ENCODE results near the gene C2orf69. TPM values are rescaled to one million over a fixed set of nuclear protein-coding genes. Genes with fewer than 3 reads are reported as not detected.

The C2orf69 gene
- total and polyA plus RNA-seq, 8 donors = 3.5 to 8.3 (median 7.0) TPM

DNA sequence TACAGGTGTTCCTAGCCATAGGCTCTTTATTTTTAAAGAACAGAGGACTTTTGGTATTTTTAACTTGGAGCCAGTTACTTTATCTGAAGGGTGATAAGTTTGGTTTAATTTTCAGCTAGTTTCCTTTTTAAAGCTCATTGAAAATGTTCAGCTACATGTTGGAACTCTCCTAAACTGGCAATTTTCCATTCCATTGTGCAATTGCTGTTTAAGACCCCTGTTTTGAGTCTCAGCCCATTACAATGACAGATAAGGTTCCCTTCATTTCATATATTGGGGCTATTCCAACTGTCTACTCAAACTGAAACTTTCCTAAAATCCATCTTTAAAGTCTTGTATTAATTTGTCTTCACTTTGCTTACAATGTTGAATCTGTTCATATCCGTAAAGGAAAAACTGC, 55.9 kb downstream of the C2orf69 start:
- H3K4me1 ChIP-seq = no peaks in the 10 kb centered on the region
- H3K27me3 ChIP-seq = no peaks in the 10 kb centered on the region
- DNase-seq (no peak), FAIRE-seq (no peak), ATAC-seq (no peak)
- H3K27ac ChIP-seq = no peak overlapping the region
- no peak overlapping the region for H3K4me3 ChIP-seq
- no peaks in the 10 kb centered on the region for H3K9me3 ChIP-seq
- peaks cover 0 to 19% (median 18%) of the 10 kb centered on the region in 3 donors for H3K36me3 ChIP-seq
- intact Hi-C loops (cut with DNase I) = no loop called here
- 96 to 97% methylated on average over 1 of the region's 1 CpG for WGBS, 2 donors
- TF ChIP-seq, protein P1, sequence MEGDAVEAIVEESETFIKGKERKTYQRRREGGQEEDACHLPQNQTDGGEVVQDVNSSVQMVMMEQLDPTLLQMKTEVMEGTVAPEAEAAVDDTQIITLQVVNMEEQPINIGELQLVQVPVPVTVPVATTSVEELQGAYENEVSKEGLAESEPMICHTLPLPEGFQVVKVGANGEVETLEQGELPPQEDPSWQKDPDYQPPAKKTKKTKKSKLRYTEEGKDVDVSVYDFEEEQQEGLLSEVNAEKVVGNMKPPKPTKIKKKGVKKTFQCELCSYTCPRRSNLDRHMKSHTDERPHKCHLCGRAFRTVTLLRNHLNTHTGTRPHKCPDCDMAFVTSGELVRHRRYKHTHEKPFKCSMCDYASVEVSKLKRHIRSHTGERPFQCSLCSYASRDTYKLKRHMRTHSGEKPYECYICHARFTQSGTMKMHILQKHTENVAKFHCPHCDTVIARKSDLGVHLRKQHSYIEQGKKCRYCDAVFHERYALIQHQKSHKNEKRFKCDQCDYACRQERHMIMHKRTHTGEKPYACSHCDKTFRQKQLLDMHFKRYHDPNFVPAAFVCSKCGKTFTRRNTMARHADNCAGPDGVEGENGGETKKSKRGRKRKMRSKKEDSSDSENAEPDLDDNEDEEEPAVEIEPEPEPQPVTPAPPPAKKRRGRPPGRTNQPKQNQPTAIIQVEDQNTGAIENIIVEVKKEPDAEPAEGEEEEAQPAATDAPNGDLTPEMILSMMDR (IDR thresholded peaks at IDR 0.05) = no peak

DNA sequence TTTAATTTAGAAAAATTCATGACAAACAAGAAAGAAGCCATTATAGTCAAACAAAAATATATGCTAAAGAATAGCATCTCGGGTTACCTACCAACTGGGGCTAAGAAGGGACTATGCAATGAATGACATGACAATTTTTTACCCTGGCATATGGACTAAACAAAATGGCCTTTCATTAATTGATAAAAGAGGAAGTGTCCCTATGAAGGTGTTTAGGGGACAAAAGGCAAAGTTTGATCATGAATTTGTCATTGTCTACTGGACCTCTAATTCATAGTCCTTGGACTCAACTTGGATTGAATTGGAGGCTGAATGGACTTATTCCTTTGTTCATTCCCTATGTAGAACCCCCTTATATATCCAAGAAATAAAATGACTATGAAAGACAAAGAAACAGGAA, 57.0 kb downstream of the C2orf69 start:
- H3K4me1 ChIP-seq = no peaks in the 10 kb centered on the region
- H3K27me3 ChIP-seq = no peaks in the 10 kb centered on the region
- 88 to 92% methylated on average over 1 of the region's 1 CpG for WGBS, 2 donors
- no peaks in the 10 kb centered on the region for H3K9me3 ChIP-seq
- intact Hi-C loops (cut with DNase I) = no loop called here
- H3K36me3 ChIP-seq = peaks cover 0 to 16% (median 11%) of the 10 kb centered on the region in 3 donors
- no peak overlapping the region for H3K4me3 ChIP-seq
- no peak overlapping the region for H3K27ac ChIP-seq
- FAIRE-seq (no peak), ATAC-seq (no peak), DNase-seq (no peak)
- TF ChIP-seq, protein P1 (IDR thresholded peaks at IDR 0.05) = no peak

DNA sequence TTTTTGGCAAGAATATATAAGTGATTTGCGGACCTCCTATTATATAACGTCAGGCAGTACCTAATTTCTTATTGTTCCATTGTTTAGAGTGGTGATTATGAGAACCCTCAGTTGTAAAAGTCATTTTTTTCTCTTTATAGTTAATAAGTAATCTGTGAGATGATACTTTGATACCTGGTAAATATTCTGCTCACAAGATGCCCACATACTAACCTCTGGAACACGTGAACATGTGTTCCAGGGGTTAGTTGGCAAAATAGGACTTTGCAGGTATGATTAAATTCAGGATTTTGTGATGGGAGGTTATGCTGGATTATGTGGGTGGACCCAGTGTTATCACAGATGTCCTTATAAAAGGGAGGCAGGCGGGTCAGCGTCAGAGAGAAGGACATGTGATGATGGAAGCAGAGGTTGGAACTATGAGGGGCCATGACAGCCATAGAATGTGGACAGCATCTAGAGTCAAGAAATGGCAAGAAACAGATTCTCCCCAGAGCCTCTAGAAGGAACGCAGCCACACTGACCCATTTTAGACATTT, 61.1 kb downstream of the C2orf69 start:
- H3K27me3 ChIP-seq = no peaks in the 10 kb centered on the region
- no peaks in the 10 kb centered on the region for H3K9me3 ChIP-seq
- FAIRE-seq = no peak
- intact Hi-C loops (cut with DNase I) = loop anchor here in 2 of 3 donors (10.0 kb wide), 2 partner anchors 503 to 733 kb away; no protein-coding TSS in a partner anchor
- no peak overlapping the region for H3K27ac ChIP-seq
- no peak overlapping the region for H3K4me3 ChIP-seq
- DNase-seq = no peak
- ATAC-seq = no peak
- H3K4me1 ChIP-seq = no peaks in the 10 kb centered on the region
- no peaks in the 10 kb centered on the region for H3K36me3 ChIP-seq
- TF ChIP-seq, protein P1 (IDR thresholded peaks at IDR 0.05) = no peak
- WGBS, 2 donors = 68 to 69% methylated on average over 6 of the region's 6 CpGs

DNA sequence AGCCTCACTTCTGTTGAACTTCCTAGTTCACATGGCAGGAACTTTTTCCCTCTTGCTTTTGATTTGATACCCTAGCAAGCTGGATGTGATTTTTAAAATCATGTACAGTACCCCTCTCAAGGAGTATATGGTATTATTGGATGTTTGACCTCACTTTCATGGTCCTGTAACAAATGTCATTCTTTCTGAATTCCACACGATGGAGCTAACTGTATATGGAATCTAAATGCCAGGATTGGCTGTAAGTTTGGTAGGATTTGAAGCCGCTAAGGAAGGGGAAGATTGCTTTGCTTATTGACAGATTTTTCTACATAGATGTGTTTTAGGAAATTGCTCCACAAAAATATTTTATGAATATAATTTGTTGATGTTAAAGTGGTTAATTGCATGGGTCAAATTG, 62.6 kb downstream of the C2orf69 start:
- Histone ChIP-seq H3K27ac (no peak overlapping the region), H3K4me1 (peaks cover 0 to 5% (median 1%) of the 10 kb centered on the region in 3 donors), H3K36me3 (no peaks in the 10 kb centered on the region), H3K9me3 (no peaks in the 10 kb centered on the region), H3K27me3 (no peaks in the 10 kb centered on the region), H3K4me3 (no peak overlapping the region)
- ATAC-seq = peak in 3 of 4 donors; percentile 73 to 84 (median 76)
- TF ChIP-seq, protein P1 (IDR thresholded peaks at IDR 0.05) = peak in 2 of 4 donors; percentile 11 to 14
- 19 to 22% methylated on average over 2 of the region's 2 CpGs for WGBS, 2 donors
- intact Hi-C loops (cut with DNase I) = loop anchor here in 2 of 3 donors (10.0 kb wide), 2 partner anchors 501 to 731 kb away; no protein-coding TSS in a partner anchor
- peak; percentile 68 for FAIRE-seq
- no peak for DNase-seq

DNA sequence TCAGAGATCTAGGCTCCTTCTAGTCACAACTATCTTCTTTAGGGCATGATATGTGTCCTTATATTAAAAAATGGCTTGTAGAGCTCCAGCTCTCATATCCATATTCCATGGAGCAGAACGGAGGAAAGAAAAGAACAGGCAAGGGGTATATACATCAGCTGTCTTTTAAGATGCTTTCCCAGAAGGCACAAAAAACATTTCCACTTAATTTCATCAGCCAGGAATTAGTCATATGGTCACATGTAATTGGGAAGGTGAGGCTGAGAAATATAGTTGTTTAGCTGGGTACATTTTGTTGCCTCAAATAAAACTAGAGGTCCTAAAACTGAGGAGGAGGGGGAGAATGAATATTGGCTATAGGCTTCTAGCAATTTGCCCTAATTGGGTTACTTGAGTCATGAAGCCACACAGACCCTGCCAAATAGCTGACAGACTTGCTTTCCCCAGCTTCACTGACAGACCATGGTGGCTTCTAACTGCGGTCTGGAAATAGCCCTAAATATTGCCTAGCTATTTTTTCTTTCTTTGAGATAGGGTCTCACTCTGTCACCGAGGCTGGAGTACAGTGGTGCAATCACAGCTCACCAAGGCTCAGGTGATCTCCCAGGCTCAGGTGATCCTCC, 64.3 kb downstream of the C2orf69 start:
- H3K4me3 ChIP-seq = no peak overlapping the region
- no peak overlapping the region for H3K27ac ChIP-seq
- ATAC-seq (no peak), DNase-seq (no peak), FAIRE-seq (no peak)
- peaks cover 0 to 12% (median 4%) of the 10 kb centered on the region in 3 donors for H3K4me1 ChIP-seq
- no peaks in the 10 kb centered on the region for H3K27me3 ChIP-seq
- TF ChIP-seq, protein P1 (IDR thresholded peaks at IDR 0.05) = no peak
- H3K9me3 ChIP-seq = no peaks in the 10 kb centered on the region
- intact Hi-C loops (cut with DNase I) = loop anchor here in 2 of 3 donors (10.0 kb wide), 2 partner anchors 499 to 729 kb away; no protein-coding TSS in a partner anchor
- H3K36me3 ChIP-seq = no peaks in the 10 kb centered on the region
- WGBS, 2 donors = 87 to 90% methylated on average over 3 of the region's 3 CpGs
